Medulla oblongata (tissue), 1 donor: Measurements from ENCODE around the gene CDCA4.
A peak's percentile ranks its signal among the peaks of the same experiment; 100 is the strongest.
"Not testable (repeated sequence)": the region's sequence is repeated elsewhere in the genome, so short reads cannot be mapped to it uniquely, and the experiment has no call there.

ENCODE experiments used
- DNase-seq: peaks from one replicate; pipeline ENCODE4 v3.0.0-alpha.2; 2015; ENCODE audit errors: extremely low spot score

Gene CDCA4

GRCh38 chr14:105058521-105059034 lies 37.7 kb upstream of the CDCA4 start:
- no peak for DNase-seq

DNA sequence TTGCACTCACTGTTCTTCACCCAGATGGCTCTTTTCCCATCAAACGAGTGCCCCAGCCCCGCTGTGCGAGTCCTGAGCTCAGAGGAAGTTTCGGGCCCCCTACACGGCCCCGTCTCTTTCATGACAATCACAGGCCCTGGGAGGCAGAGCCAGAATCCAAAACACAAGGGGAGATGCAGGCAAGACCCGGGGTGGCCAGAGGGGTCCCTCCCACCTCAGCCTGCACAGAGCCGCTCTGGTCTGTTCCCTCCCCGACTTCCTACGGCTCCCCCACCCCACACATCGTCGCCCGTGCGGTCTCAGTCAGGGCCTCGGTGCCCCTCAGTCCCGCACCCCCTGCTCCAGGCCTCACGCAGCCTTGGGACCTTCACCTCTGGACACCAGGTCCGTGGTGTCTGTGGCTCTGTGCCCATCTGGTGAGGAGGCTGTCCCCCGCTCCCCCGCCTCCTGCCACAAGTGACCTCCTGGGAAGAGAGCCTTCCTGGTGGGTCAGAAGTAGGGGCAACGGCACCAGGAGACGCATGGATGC lies 35.5 kb upstream of the CDCA4 start:
- no peak for DNase-seq

GRCh38 chr14:105055736-105056302 lies 34.9 kb upstream of the CDCA4 start:
- DNase-seq: no peak

- DNase-seq: no peak
Observed at GRCh38 chr14:105055334-105055733, 34.5 kb upstream of the CDCA4 start.

DNA sequence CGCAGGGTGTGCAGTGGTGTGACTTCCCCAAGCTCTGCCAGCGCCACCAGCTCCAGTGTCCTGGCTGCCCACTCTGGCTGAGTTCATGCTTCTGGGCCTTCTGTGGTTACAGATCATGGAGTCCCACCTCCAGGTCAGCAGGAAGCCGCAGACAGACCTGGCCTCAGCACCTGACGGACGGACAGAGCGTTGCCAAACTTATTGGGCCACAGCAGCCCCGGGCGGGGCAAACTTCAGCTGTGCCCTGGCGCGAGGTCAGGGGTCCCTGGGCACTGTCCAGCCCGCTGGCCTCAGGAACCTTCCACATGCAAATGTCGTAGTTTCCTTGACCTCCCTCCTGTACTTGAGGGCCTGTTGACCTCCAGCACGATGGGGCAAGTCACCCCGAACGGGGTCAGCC lies 33.1 kb upstream of the CDCA4 start:
- no peak for DNase-seq

DNA sequence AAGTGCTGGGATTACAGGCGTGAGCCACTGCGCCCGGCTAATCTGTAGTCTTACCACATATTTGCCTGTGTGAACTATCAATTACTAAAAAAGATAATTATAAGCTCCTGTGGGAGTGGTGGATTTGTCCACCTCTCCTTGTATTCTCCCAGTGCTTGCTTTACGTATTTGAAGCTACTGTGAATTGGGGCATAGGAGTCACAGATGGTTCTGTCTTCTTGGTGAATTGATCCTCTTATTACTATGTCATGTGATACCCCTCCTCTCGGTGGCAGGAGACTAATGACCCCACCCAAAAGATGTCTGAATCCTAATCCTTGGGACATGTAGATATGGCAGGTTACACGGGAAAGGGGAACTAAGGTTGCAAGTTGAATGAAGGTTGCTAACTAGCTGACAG lies 32.5 kb upstream of the CDCA4 start:
- DNase-seq: no peak

DNA sequence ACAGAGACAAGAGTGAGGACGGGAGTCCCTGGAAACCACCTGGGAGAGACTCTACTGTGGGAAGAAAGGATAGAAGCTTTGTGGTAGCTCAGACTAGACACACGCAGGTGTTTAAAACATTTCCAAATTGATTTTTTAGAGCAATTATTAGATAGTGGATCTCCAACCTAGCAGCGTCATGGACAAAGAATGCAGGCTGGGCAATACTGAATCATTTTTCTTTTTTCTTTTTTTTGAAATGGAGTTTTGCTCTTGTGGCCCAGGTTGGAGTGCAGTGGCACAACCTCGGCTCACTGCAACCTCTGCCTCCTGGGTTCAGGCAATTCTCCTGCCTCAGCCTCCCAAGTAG lies 31.2 kb upstream of the CDCA4 start:
- DNase-seq: no peak

DNA sequence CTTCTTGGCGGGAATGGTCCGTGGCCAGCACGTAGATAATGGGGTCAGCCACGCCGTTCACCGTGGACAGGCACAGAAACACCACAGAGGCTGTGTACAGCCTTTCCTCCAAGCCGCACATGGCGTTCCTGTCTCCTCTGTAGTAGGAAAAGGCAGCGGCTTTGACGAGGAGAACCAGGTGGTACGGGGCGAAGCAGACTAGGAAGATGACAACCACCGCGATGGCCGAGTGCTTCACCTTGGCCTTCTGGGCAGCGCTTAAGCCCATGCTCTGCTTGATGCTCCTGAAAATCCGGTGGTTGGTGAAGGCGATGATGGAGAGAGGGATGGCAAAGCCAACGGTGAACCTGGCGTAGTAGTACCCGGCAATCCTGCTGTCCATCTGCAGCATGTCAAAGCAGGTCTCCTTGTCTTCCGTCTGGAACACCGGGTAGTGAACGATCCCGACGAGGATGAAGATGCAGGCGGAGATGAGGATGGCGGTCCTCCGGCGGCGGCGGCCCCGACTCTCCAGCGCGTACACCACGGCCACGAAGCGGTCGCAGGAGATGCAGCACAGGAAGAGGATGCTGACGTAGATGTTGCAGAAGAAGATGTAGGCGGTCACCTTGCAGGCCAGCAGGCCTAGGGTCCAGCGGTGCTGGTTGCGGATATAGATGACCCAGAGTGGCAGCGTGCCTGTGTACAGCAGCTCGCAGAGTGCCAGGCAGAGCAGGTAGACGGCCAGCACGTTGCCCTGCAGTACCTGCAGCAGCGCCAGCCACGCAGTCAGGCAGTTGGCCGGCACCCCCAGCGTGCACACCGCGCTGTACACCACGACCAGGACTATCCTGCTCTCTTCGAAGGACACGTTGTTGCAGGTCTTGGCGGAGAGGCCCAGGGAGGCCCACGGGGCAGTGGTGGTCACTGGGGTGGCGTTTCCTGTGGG lies 30.6 kb upstream of the CDCA4 start:
- DNase-seq: no peak

GRCh38 chr14:105050551-105050897 lies 29.6 kb upstream of the CDCA4 start:
- no peak for DNase-seq

DNA sequence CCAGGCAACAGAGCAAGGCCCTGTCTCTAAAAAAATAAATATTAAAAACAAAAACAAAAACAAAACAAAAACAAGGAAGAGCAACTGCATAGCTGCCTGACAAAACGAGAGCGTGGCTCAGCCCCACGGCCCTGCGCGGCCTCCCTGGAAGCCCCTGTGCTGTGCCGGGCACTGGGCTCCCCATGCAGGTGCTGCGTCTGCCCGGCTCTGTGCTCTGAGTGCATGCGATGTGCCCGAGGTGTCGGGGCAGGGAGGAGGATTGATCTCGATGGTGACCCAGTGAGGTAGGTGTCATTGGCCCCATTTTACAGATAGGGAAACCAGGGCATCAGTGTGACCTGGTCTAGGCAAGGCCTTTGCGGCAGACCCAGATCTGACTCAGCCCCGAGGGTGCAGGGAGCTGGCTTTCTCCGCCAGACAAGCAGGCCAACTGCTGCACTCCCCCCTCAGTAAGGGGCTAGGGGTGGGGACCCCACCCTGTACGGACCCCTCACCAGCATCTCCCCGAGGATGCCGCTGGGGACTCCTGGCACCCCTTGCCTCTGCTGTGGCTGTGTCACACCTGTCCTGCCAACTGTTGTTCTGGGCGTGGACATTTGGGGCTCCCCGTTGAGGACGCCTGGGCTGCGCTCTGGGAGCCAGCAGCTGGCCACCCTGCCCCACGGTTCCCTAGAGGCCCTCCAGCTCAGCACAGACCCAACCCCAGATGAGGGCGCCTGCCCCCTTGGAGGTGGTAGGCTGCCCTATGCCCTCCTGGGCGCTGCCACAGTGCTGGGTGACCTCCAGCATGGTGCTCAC lies 29.1 kb upstream of the CDCA4 start:
- no peak for DNase-seq

- no peak for DNase-seq
Observed at GRCh38 chr14:105047283-105048016, 26.6 kb upstream of the CDCA4 start.

DNA sequence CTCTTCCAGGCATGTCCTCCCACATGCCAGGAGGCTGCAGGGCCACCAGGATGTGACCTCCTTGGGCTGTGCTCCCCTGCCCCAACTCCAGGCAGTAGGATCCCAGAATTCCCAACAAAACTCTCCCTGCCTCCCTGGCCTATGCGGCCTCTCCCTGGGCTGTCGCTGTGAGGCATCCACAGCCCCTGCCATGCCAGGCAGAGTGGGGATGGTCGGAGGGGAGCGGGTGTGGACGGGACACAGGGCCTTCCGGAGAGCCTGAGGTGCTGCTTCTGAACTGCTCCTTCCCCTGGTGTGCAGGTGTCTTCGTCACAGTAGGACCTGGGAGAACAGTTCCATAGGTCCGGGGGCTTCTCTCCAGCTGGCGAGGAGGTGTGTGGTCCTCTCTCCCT lies 26.0 kb upstream of the CDCA4 start:
- DNase-seq: no peak

DNA sequence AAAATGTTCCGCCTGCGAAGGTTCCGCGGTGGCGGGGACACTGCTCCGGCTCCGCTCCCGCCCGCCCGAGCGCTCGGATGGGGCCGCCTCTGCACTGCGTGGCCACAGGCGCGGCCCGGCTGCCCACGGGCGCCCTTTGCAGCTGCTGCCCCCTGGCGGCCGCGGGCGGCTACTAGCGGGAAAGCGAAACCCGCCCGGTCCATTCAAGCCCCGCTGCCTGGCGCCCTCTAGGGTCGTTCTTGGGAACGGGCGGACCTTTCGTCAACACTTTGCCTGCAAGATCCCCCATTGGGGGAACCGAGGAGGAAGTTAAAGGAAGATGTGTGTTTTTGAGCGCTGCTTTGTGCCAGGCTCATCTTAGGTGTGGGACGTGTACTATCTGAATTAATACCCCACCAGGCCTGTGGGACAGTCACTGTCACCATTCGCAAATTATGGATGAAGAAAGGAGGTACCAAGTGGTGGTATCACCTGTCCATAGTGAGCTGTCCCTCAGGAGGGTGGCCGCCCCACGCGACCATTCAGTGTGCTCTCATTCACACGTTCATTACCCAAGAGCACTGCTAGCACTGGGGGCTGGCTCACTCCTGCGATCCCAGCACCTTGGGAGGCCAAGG lies 24.9 kb upstream of the CDCA4 start:
- DNase-seq: peak; percentile 87

DNA sequence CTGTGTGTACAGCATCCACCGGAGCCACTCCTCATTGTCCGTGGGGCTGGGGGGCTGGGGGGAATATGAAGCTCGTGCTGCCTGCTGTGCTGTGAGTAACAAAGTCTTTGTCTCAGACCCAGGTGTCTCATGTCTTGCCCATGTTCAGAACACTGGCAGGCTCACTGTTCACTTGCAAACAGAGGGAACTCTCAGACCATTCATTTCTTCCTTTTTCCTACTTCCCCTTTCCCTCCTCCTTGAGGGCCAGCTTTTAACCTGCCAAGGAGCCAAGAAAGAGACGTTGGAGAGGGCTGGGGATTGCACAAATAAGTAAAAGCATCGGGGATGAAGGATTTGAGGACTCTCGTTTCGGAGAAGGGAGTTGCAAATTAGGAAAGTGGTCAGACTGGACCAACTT lies 22.8 kb upstream of the CDCA4 start:
- DNase-seq: no peak

DNA sequence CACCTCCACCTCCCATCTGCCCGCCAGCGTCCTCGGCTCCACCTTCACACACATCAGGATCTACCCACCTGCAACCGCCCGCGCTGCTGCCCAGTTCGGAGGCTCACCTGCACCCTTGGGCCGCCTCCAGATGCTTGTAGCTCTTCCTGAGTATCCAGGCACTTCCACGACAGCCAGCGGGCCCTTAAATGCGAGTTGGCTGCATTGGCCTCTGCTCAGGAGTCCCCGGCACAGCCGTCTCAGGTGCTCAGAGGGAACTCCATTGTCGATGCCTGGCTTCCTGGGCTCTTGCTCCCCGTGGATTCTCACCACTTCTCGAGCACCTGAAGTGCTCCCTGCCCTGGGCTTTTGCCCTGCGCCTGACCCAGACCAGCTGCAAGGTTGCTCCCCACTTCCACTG lies 21.9 kb upstream of the CDCA4 start:
- no peak for DNase-seq

GRCh38 chr14:105041841-105042765 lies 21.2 kb upstream of the CDCA4 start:
- no peak for DNase-seq

DNA sequence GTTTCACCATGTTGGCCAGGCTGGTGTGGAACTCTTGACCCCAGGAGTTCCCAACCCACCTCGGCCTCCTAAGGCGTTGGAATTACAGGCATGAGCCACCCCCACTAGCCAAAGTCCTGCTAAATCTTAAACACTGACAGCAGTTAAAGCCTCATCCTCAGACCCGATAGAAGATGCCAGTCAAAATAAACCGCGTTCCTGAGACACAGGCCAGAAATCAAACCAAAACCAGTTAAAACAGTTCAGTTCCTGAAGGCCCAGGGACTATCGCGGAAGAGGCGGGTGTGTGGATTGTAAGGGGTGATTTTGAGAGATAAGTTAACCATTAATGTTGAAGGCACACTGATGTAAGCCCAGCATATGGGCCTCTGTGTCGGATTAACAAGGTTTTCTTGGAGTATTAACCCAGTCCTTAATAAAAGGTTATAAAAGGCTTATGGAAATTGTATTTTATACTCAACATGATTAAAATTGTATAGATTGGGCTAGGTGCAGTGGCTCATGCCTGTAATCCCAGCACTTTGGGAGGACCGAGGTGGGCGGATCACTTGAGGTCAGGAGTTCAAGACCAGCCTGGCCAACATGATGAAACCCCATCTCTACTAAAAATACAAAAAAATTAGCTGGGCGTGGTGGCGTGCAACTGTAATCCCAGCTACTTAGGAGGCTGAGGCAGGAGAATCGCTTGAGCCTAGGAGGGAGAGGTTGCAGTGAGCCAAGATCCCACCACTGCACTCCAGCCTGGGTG lies 18.7 kb upstream of the CDCA4 start:
- no peak for DNase-seq

DNA sequence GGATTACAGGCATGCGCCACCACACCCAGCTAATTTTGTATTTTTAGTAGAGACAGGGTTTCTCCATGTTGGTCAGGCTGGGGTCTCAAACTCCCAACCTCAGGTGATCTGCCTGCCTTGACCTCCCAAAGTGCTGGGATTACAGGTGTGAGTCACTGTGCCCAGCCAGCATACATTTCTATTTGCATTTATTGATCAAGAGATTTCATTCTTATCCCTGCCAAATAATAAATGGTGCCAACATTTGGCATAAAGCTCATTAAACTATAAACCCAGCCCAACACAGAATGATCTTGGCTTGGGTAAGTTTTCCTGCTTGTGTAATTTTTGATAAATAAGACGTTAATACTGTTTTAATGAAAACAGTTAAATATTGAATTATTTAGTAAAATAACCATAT lies 14.7 kb upstream of the CDCA4 start:
- DNase-seq: not testable (repeated sequence)

DNA sequence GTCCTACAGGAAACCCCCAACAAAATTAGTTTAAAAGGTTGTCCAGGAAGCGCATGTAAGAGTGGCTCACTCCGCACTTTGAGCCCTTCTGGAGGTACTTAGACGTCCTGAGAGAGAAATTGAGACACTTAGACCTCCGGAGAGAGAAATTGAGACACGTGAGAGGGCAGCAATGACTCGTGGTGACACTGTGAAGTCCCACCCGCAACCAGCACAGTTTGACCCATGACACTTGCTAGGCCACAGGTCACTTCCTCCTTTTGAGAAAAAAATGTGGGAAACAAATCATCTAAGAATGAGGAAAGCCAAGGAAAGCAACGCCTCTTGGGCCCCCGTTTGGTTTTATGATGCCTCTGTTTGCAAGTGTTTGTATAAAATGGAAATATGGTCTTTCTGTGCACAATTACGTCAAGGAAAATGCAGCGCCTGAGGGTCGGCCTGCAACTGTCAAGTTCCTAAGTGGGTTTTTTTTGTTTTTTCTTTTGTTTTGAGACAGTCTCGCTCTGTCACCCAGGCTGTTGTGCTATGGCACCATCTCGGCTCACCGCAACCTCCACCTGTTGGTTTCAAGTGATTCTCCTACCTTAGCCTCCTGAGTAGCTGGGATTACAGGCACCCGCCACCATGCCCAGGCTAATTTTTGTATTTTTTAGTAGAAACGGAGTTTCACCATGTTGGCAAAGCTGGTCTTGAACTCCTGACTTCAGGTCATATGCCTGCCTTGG lies 13.6 kb upstream of the CDCA4 start:
- DNase-seq: no peak
